ENCODE results near the gene DPP7.

DNA sequence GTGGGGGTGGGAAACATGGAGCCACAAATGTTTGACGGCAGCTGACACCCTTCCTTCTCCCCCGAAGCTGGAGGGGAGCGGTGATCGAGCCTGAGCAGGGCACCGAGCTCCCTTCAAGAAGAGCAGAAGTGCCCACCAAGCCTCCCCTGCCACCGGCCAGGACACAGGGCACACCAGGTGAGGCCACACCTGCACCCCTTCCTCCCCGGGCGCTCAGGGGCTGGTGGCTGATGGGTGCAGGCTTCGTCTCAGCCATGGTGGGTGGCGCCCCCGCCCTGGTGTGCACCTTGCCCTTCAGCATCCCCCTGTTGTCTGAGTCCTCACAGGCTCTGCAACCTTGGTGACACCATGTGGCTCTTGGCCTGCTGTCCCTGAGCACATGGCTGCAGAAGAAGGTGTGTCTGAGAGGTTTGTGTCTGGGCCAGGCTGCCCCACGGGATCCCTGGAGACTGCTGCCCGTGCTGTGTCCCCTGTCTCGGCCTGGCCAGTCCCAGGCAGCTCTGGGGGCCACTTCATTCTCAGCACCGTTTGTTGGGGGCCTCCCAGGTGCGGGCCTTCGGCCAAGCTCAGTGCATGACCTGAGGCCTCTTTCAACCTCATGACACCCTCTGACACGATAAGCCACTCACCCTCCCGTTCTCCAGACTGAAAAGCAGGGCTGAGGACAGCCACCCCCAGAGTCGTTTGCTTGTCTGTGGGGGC lies 16.6 kb downstream of the DPP7 start:
- no peak for TF ChIP-seq GATA2 (IDR thresholded peaks at IDR 0.05; ENCODE audit: low read depth, low read length)
- TF ChIP-seq GATA3 (IDR thresholded peaks at IDR 0.05; ENCODE audit: low read depth, low read length): no peak
